Epithelial cell of esophagus (primary cell): ENCODE measurements around the gene LSAMP.

Experiments used
- DNase-seq: peaks from one replicate; pipeline ENCODE4 v3.0.0; 2010; ENCODE audit warnings: low read depth
- H3K4me3 ChIP-seq: 2 replicates; pipeline ENCODE4 v1.5.1; 2011; ENCODE audit warnings: mild to moderate bottlenecking, low read length, control low read depth
- CTCF ChIP-seq: IDR thresholded peaks from 2 replicates; pipeline ENCODE4 v1.5.1; 2011; ENCODE audit warnings: low read depth, mild to moderate bottlenecking, low read length, control low read depth, inconsistent platforms; ENCODE audit not compliant: insufficient read depth; ENCODE audit errors: missing control alignments

LSAMP gene

GRCh38 chr3:116265976-116266584 lies 179.2 kb downstream of the LSAMP start:
- no peak for DNase-seq
- no peak for TF ChIP-seq CTCF
- no peak overlapping the region for H3K4me3 ChIP-seq

GRCh38 chr3:116265320-116265695 lies 180.0 kb downstream of the LSAMP start:
- no peak for TF ChIP-seq CTCF
- DNase-seq: no peak
- H3K4me3 ChIP-seq: no peak overlapping the region

GRCh38 chr3:116264546-116265319 lies 180.6 kb downstream of the LSAMP start:
- no peak overlapping the region for H3K4me3 ChIP-seq
- no peak for DNase-seq
- no peak for TF ChIP-seq CTCF

GRCh38 chr3:116263842-116264545 lies 181.3 kb downstream of the LSAMP start:
- no peak for DNase-seq
- H3K4me3 ChIP-seq: no peak overlapping the region
- no peak for TF ChIP-seq CTCF

- no peak for TF ChIP-seq CTCF
- DNase-seq: no peak
- no peak overlapping the region for H3K4me3 ChIP-seq
These were observed 184.8 kb downstream of the LSAMP start for GRCh38 chr3:116260491-116260890.

- TF ChIP-seq CTCF: no peak
- no peak for DNase-seq
- no peak overlapping the region for H3K4me3 ChIP-seq
These were observed 185.3 kb downstream of the LSAMP start for GRCh38 chr3:116259984-116260383.
